Measurements from ENCODE around the gene KRT33B. TPM values are rescaled to one million over a fixed set of nuclear protein-coding genes. Genes with fewer than 3 reads are reported as not detected.

KRT33B gene
- total RNA-seq, 4 donors from 2014 or later: not detected

GRCh38 chr17:41332239-41332638 is 37.4 kb downstream of the KRT33B start:
- H3K27ac ChIP-seq (replicated peaks in 1 of 4): no peak overlapping the region
- TF ChIP-seq POLR2AphosphoS5 (IDR thresholded peaks at IDR 0.05): no peak
- H3K36me3 ChIP-seq: no peaks in the 10 kb centered on the region
- WGBS: 92% methylated on average over 2 of the region's 2 CpGs
- peak; percentile 90 for DNase-seq (ENCODE audit: extremely low spot score)
- H3K4me1 ChIP-seq: no peaks in the 10 kb centered on the region
- no peaks in the 10 kb centered on the region for H3K9me3 ChIP-seq
- no peak overlapping the region for H3K4me3 ChIP-seq
- H3K27me3 ChIP-seq: no peaks in the 10 kb centered on the region
- intact Hi-C loops (cut with DNase I): no loop called here

- intact Hi-C loops (cut with DNase I): no loop called here
- no peak for DNase-seq (ENCODE audit: extremely low spot score)
- WGBS: 86% methylated on average over 6 of the region's 7 CpGs
- Histone ChIP-seq H3K9me3 (no peaks in the 10 kb centered on the region), H3K4me1 (no peaks in the 10 kb centered on the region), H3K36me3 (no peaks in the 10 kb centered on the region), H3K27me3 (no peaks in the 10 kb centered on the region), H3K4me3 (no peak overlapping the region), H3K27ac (replicated peaks in 1 of 4) (no peak overlapping the region)
- TF ChIP-seq POLR2A (IDR thresholded peaks at IDR 0.05; ENCODE audit: low read depth) (no peak), POLR2AphosphoS5 (IDR thresholded peaks at IDR 0.05) (no peak), EP300 (IDR thresholded peaks at IDR 0.05) (no peak), CTCF (IDR thresholded peaks at IDR 0.05) (no peak)
Measured at GRCh38 chr17:41331606-41332005, 38.0 kb downstream of the KRT33B start.

GRCh38 chr17:41329279-41329948 is 40.2 kb downstream of the KRT33B start:
- H3K9me3 ChIP-seq: no peaks in the 10 kb centered on the region
- intact Hi-C loops (cut with DNase I): no loop called here
- no peak for DNase-seq (ENCODE audit: extremely low spot score)
- TF ChIP-seq CTCF (IDR thresholded peaks at IDR 0.05) (peak; percentile 31 to 58 (median 46)), POLR2AphosphoS5 (IDR thresholded peaks at IDR 0.05) (no peak)
- no peaks in the 10 kb centered on the region for H3K36me3 ChIP-seq
- no peaks in the 10 kb centered on the region for H3K4me1 ChIP-seq
- no peak overlapping the region for H3K4me3 ChIP-seq
- 48% methylated on average over 11 of the region's 13 CpGs for WGBS
- no peaks in the 10 kb centered on the region for H3K27me3 ChIP-seq
- no peak overlapping the region for H3K27ac ChIP-seq (replicated peaks in 1 of 4)

GRCh38 chr17:41328207-41328606 is 41.4 kb downstream of the KRT33B start:
- H3K9me3 ChIP-seq: no peaks in the 10 kb centered on the region
- no peak overlapping the region for H3K27ac ChIP-seq (replicated peaks in 1 of 4)
- H3K27me3 ChIP-seq: no peaks in the 10 kb centered on the region
- H3K36me3 ChIP-seq: no peaks in the 10 kb centered on the region
- H3K4me3 ChIP-seq: no peak overlapping the region
- H3K4me1 ChIP-seq: no peaks in the 10 kb centered on the region
- no peak for TF ChIP-seq POLR2AphosphoS5 (IDR thresholded peaks at IDR 0.05)
- no peak for TF ChIP-seq CTCF (IDR thresholded peaks at IDR 0.05)
- no peak for TF ChIP-seq EP300 (IDR thresholded peaks at IDR 0.05)
- no peak for TF ChIP-seq POLR2A (IDR thresholded peaks at IDR 0.05; ENCODE audit: low read depth)
- intact Hi-C loops (cut with DNase I): no loop called here
- 93% methylated on average over 6 of the region's 7 CpGs for WGBS
- no peak for DNase-seq (ENCODE audit: extremely low spot score)

- no peaks in the 10 kb centered on the region for H3K27me3 ChIP-seq
- no peak for DNase-seq (ENCODE audit: extremely low spot score)
- H3K4me3 ChIP-seq: no peak overlapping the region
- no peaks in the 10 kb centered on the region for H3K36me3 ChIP-seq
- TF ChIP-seq CTCF (IDR thresholded peaks at IDR 0.05) (no peak), EP300 (IDR thresholded peaks at IDR 0.05) (no peak), POLR2AphosphoS5 (IDR thresholded peaks at IDR 0.05) (no peak), POLR2A (IDR thresholded peaks at IDR 0.05; ENCODE audit: low read depth) (no peak)
- intact Hi-C loops (cut with DNase I): no loop called here
- 97% methylated on average over 6 of the region's 8 CpGs for WGBS
- H3K9me3 ChIP-seq: no peaks in the 10 kb centered on the region
- no peaks in the 10 kb centered on the region for H3K4me1 ChIP-seq
- H3K27ac ChIP-seq (replicated peaks in 1 of 4): no peak overlapping the region
Measured at GRCh38 chr17:41327411-41328120, 42.0 kb downstream of the KRT33B start.

Data from esophagus muscularis mucosa (tissue), 4 donors.